ENCODE results near the gene CENPB.

Gene CENPB

GRCh38 chr20:3751305-3751674 is 35.2 kb downstream of the CENPB start:
- no peak for TF ChIP-seq CTCF (IDR thresholded peaks at IDR 0.05; ENCODE audit: low read depth, low read length)
- DNase-seq (ENCODE audit: extremely low read depth, low read depth), result no peak

GRCh38 chr20:3749689-3750531 is 36.6 kb downstream of the CENPB start:
- peak; percentile 14; the same call in 1 of the 2 replicates for TF ChIP-seq CTCF (IDR thresholded peaks at IDR 0.05; ENCODE audit: low read depth, low read length)
- DNase-seq (ENCODE audit: extremely low read depth, low read depth), result no peak

- no peak for DNase-seq (ENCODE audit: extremely low read depth, low read depth)
- TF ChIP-seq CTCF (IDR thresholded peaks at IDR 0.05; ENCODE audit: low read depth, low read length), result no peak
Observed at GRCh38 chr20:3749087-3749688, 37.4 kb downstream of the CENPB start.

GRCh38 chr20:3748073-3748472 is 38.5 kb downstream of the CENPB start:
- no peak for DNase-seq (ENCODE audit: extremely low read depth, low read depth)
- no peak for TF ChIP-seq CTCF (IDR thresholded peaks at IDR 0.05; ENCODE audit: low read depth, low read length)

GRCh38 chr20:3747471-3747870 is 39.1 kb downstream of the CENPB start:
- DNase-seq (ENCODE audit: extremely low read depth, low read depth), result no peak
- no peak for TF ChIP-seq CTCF (IDR thresholded peaks at IDR 0.05; ENCODE audit: low read depth, low read length)

GRCh38 chr20:3745686-3746173 is 40.8 kb downstream of the CENPB start:
- no peak for TF ChIP-seq CTCF (IDR thresholded peaks at IDR 0.05; ENCODE audit: low read depth, low read length)
- DNase-seq (ENCODE audit: extremely low read depth, low read depth), result no peak
